TTC549 (cell line): Measurements from ENCODE around the gene STXBP5.

Source experiments
- FAIRE-seq: peaks from 2 replicates; lab custom pipeline; 2012; peaks lifted over from hg19 to GRCh38; lab: Jason Lieb, UNC

Gene STXBP5

GRCh38 chr6:147438758-147439528 lies 234.7 kb downstream of the STXBP5 start:
- FAIRE-seq: no peak
